NK-92 treated with Interleukin-12 subunit alpha and Interleukin-12 subunit beta, amount 100 ng/mL, for 24 hours (cell line): ENCODE data around the gene ABCD2.
"Not testable (repeated sequence)": the region's sequence is repeated elsewhere in the genome, so short reads cannot be mapped to it uniquely, and the experiment has no call there.

Experiments
- DNase-seq: peaks from one replicate; lab custom pipeline; 2025; lab: John Stamatoyannopoulos, UW

Gene ABCD2

GRCh38 chr12:39533951-39534350 lies 85.7 kb downstream of the ABCD2 start:
- no peak for DNase-seq

DNA sequence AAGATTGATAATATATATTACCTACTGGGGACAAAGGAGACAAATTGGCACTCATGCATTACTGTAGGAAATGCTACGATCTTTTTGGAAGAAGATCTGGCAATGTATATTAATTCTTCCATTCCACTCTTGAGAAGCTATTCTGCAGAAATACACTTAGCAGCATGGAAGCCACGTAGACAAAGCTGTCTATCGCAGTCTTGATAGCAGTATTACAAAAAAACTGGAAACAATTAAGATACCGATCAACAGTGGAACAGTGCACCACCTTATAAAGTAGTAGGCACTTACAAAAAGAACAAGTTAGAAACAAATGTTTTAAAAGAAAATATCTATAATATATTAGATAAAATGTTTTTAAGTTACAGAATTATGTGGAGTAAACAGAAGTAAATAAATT lies 87.2 kb downstream of the ABCD2 start:
- no peak for DNase-seq

DNA sequence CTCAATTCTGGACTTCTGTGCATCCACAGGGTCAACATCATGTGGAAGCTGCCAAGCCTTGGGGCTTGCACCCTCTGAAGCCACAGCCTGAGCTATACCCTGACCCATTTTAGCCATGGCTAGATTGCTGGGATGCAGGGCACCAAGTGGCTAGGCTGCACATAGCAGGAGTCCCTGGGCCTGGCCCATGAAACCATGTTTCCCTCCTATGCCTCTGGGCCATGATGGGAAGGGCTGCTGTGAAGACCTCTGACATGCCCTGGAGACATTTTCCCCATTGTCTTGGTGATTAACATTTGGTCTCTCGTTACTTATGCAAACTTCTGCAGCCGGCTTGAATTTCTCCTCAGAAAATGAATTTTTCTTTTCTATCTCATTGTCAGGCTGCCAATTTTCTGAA lies 92.6 kb downstream of the ABCD2 start:
- no peak for DNase-seq

DNA sequence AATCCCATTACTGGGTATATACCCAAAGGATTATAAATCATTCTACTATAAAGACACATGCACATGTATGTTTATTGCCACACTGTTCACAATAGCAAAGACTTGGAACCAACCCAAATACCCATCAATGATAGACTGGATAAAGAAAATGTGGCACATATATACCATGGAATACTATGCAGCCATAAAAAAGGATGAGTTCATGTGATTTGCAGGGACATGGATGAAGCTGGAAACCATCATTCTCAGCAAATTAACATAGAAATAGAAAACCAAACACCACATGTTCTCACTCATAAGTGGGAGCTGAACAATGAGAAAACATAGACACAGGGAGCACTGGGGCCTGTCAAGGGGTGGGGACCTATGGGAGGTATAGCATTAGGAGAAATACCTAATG lies 97.4 kb downstream of the ABCD2 start:
- DNase-seq = not testable (repeated sequence)

GRCh38 chr12:39510001-39510400 lies 109.6 kb downstream of the ABCD2 start:
- no peak for DNase-seq

DNA sequence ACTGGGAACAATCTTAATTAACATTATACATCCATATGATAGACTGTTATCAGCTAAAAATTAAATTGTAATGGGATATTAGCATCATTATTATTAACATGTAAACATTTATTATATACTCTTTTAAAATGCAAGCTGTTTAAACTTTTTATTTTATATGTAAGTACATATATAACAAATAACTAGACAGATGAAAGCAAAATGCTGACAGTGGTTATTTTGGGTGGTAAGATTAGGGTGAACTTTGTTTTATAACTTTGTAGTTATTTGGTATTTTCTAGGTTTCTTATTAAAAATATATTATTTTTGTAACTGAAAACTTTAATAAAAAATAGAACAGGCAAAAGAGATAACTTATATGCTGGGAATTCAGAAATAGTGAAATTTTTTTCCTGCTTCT lies 114.0 kb downstream of the ABCD2 start:
- no peak for DNase-seq

GRCh38 chr12:39505023-39505422 lies 114.6 kb downstream of the ABCD2 start:
- no peak for DNase-seq

GRCh38 chr12:39503439-39503838 lies 116.2 kb downstream of the ABCD2 start:
- no peak for DNase-seq

GRCh38 chr12:39502726-39503125 lies 116.9 kb downstream of the ABCD2 start:
- no peak for DNase-seq
